ENCODE data around the gene SLC4A8. TPM values are rescaled to one million over a fixed set of nuclear protein-coding genes. Genes with fewer than 3 reads are reported as not detected.

SLC4A8 gene
- total RNA-seq, 1 experiment from 2014 or later = 4.2 TPM

GRCh38 chr12:51529651-51529970 is 105.0 kb downstream of the SLC4A8 start:
- H3K9me2 ChIP-seq (replicated peaks; ENCODE audit: low read length) = no peaks in the 10 kb centered on the region
- H3K27ac ChIP-seq (ENCODE audit: low read length) = no peak overlapping the region
- no peak overlapping the region for H3K9ac ChIP-seq (ENCODE audit: low read length)
- ChIA-PET POLR2A (ENCODE audit: unreplicated experiment) (no interaction called here), CTCF (no interaction called here)
- no peaks in the 10 kb centered on the region for H3K79me2 ChIP-seq (ENCODE audit: low read length)
- no peak overlapping the region for H3K4me2 ChIP-seq (ENCODE audit: low read length)
- ATAC-seq (no peak), DNase-seq (peak; percentile 12)
- BruUV-seq (replicated peaks) = no TSS peak
- H3F3A ChIP-seq (ENCODE audit: low read length, unreplicated experiment) = no peaks in the 10 kb centered on the region
- H2AFZ ChIP-seq (ENCODE audit: low read length) = no peak overlapping the region
- no peaks in the 10 kb centered on the region for H3K36me3 ChIP-seq (ENCODE audit: low read depth, low read length)
- no peaks in the 10 kb centered on the region for H3K9me3 ChIP-seq (ENCODE audit: low read length)
- no peaks in the 10 kb centered on the region for H4K20me1 ChIP-seq (ENCODE audit: low read length)
- intact Hi-C loops (cut with micrococcal nuclease) = no loop called here
- TF ChIP-seq EZH2 (IDR thresholded peaks at IDR 0.05; ENCODE audit: low read length, unreplicated experiment) (no peak), CTCF (conservative IDR thresholded peaks at IDR 0.05; ENCODE audit: low read depth, low read length) (no peak), EZH2phosphoT487 (IDR thresholded peaks at IDR 0.05; ENCODE audit: borderline replicate concordance, low read length) (no peak)
- H3K4me1 ChIP-seq (ENCODE audit: insufficient read depth, low read length) = peaks cover 33% of the 10 kb centered on the region
- H3K4me3 ChIP-seq (ENCODE audit: low read length) = no peak overlapping the region
- no peaks in the 10 kb centered on the region for H3K27me3 ChIP-seq (ENCODE audit: low read length)

GRCh38 chr12:51530208-51530607 is 105.6 kb downstream of the SLC4A8 start:
- CTCF ChIA-PET = interaction anchor here (1.1 kb wide), 1 partner anchor 294 kb away, joined by 3 read pairs; no protein-coding TSS in a partner anchor
- H3F3A ChIP-seq (ENCODE audit: low read length, unreplicated experiment) = no peaks in the 10 kb centered on the region
- no peaks in the 10 kb centered on the region for H3K36me3 ChIP-seq (ENCODE audit: low read depth, low read length)
- H3K79me2 ChIP-seq (ENCODE audit: low read length) = no peaks in the 10 kb centered on the region
- no peak overlapping the region for H3K9ac ChIP-seq (ENCODE audit: low read length)
- H3K9me3 ChIP-seq (ENCODE audit: low read length) = no peaks in the 10 kb centered on the region
- no peaks in the 10 kb centered on the region for H4K20me1 ChIP-seq (ENCODE audit: low read length)
- no TSS peak for BruUV-seq (replicated peaks)
- intact Hi-C loops (cut with micrococcal nuclease) = no loop called here
- H3K27ac ChIP-seq (ENCODE audit: low read length) = no peak overlapping the region
- TF ChIP-seq EZH2phosphoT487 (IDR thresholded peaks at IDR 0.05; ENCODE audit: borderline replicate concordance, low read length) (no peak), CTCF (conservative IDR thresholded peaks at IDR 0.05; ENCODE audit: low read depth, low read length) (no peak), EZH2 (IDR thresholded peaks at IDR 0.05; ENCODE audit: low read length, unreplicated experiment) (no peak)
- H2AFZ ChIP-seq (ENCODE audit: low read length) = no peak overlapping the region
- ATAC-seq (no peak), DNase-seq (no peak)
- H3K9me2 ChIP-seq (replicated peaks; ENCODE audit: low read length) = no peaks in the 10 kb centered on the region
- H3K4me3 ChIP-seq (ENCODE audit: low read length) = no peak overlapping the region
- H3K27me3 ChIP-seq (ENCODE audit: low read length) = no peaks in the 10 kb centered on the region
- H3K4me1 ChIP-seq (ENCODE audit: insufficient read depth, low read length) = peaks cover 35% of the 10 kb centered on the region
- H3K4me2 ChIP-seq (ENCODE audit: low read length) = no peak overlapping the region
- POLR2A ChIA-PET (ENCODE audit: unreplicated experiment) = no interaction called here

DNA sequence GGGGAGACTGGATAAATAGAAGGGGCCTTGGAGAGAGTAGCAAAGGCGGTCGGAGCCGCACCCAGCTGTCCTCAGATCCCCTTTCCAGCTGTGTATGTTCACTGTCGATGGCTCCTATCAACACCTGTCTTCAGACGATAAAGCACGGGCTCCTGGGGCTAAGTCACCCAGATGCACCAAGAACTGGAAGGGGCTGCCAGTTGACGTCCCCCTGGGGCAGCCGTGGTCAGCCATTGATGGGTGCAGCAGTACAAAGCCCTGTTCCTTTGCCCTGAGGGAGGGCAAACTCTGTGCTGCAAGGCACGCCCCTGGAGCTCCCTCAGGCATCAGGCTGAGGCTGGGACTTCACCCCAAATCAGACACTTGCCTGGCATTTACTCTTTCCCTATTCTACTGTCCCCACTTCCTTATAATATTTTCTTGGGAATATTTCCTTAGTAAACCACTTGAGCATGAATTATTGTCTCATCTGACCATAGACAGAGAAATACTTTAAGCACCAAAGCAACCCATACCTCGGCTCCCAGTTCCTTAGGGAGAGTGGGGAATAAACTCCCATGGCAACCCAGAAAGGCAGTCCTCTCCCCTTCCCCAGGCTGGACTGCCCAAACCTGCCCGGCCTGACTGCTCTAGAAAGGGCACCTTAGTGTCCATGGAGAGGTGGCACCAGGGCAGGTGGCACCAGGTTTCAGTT is 106.8 kb downstream of the SLC4A8 start:
- DNase-seq (no peak), ATAC-seq (no peak)
- peak overlapping the region; percentile 39; the same call in 1 of the 2 replicates for H3K4me3 ChIP-seq (ENCODE audit: low read length)
- H3K79me2 ChIP-seq (ENCODE audit: low read length) = no peaks in the 10 kb centered on the region
- no peaks in the 10 kb centered on the region for H3K9me3 ChIP-seq (ENCODE audit: low read length)
- intact Hi-C loops (cut with micrococcal nuclease) = no loop called here
- ChIA-PET CTCF (interaction anchor here (0.6 to 2.1 kb wide), 5 partner anchors 61 to 537 kb away, joined by 4 to 13 read pairs (median 7); no protein-coding TSS in a partner anchor), POLR2A (ENCODE audit: unreplicated experiment) (interaction anchor here (0.5 to 0.6 kb wide), 3 partner anchors 15 to 1689 kb away, joined by 5 to 10 read pairs (median 7); no protein-coding TSS in a partner anchor)
- H3K27ac ChIP-seq (ENCODE audit: low read length) = no peak overlapping the region
- H4K20me1 ChIP-seq (ENCODE audit: low read length) = no peaks in the 10 kb centered on the region
- H3K4me2 ChIP-seq (ENCODE audit: low read length) = peak overlapping the region; percentile 78
- H2AFZ ChIP-seq (ENCODE audit: low read length) = peak overlapping the region; percentile 85
- H3K9me2 ChIP-seq (replicated peaks; ENCODE audit: low read length) = no peaks in the 10 kb centered on the region
- H3K36me3 ChIP-seq (ENCODE audit: low read depth, low read length) = no peaks in the 10 kb centered on the region
- no peaks in the 10 kb centered on the region for H3K27me3 ChIP-seq (ENCODE audit: low read length)
- no TSS peak for BruUV-seq (replicated peaks)
- H3F3A ChIP-seq (ENCODE audit: low read length, unreplicated experiment) = no peaks in the 10 kb centered on the region
- no peak overlapping the region for H3K9ac ChIP-seq (ENCODE audit: low read length)
- no peak for TF ChIP-seq EZH2 (IDR thresholded peaks at IDR 0.05; ENCODE audit: low read length, unreplicated experiment)
- TF ChIP-seq EZH2phosphoT487 (IDR thresholded peaks at IDR 0.05; ENCODE audit: borderline replicate concordance, low read length) = no peak
- no peak for TF ChIP-seq CTCF (conservative IDR thresholded peaks at IDR 0.05; ENCODE audit: low read depth, low read length)
- H3K4me1 ChIP-seq (ENCODE audit: insufficient read depth, low read length) = peaks cover 35% of the 10 kb centered on the region
